Hindlimb muscle (tissue), 1 donor: Measurements from ENCODE around the gene IRF7. TPM values are rescaled to one million over a fixed set of nuclear protein-coding genes. Genes with fewer than 3 reads are reported as not detected.

ENCODE experiments used
- DNase-seq: peaks from one replicate; pipeline ENCODE4 v3.0.0-alpha.2; 2013
- polyA plus RNA-seq: library from polyadenylated mRNA; unstranded; fragments of 120-200 nt; gene quantifications from one replicate; pipeline ENCODE4 v1.2.1, GENCODE V29; 2013; ENCODE audit not compliant: insufficient read length

The IRF7 gene
- polyA plus RNA-seq, 1 donor, result 17.5 TPM

DNA sequence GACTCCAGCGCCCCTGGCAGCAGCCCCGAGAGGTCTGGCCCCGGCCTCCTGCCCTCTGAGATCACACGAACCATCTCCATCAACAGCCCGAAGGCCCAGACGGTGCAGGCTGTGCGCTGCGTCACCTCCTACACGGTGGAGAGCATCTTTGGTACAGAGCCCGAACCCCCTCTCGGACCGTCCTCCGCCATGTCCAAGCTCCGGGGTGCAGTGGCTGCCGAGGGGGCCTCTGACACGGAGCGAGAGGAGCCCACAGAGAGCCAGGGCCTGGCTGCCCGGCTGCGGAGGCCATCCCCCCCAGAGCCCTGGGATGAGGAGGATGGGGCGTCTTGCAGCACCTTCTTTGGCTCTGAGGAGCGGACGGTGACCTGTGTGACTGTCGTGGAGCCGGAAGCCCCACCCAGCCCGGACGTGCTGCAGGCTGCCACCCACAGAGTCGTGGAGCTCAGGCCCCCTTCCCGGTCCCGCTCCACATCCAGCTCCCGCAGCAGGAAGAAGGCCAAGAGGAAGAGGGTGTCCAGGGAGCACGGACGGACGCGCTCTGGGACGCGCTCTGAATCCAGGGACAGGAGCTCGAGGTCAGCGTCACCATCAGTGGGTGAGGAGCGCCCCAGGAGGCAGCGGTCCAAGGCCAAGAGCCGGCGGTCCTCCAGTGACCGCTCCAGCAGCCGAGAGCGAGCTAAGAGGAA, 7.6 kb downstream of the IRF7 start:
- no peak for DNase-seq

DNA sequence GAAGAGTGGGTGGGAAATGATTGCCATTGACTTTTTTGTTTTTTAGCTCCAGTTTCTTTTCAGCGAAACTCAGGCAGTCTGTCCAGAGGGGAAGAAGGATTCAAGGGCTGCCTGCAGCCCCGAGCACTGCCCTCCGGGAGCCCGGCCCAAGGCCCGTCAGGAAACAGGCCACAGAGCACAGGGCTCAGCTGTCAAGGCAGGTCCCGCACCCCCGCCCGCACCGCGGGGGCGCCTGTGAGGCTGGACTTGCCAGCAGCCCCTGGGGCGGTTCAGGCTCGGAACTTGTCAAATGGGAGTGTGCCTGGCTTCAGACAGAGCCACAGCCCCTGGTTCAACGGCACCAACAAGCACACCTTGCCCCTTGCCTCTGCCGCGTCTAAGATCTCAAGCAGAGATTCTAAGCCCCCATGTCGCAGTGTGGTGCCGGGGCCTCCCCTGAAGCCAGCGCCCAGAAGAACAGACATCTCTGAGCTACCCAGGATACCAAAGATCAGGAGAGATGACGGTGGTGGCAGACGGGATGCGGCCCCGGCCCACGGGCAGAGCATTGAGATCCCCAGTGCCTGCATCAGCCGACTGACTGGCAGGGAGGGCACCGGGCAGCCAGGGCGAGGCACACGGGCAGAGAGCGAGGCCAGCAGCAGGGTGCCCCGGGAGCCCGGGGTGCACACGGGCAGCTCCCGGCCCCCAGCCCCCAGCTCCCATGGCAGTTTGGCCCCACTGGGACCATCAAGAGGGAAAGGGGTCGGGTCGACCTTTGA, 8.6 kb downstream of the IRF7 start:
- DNase-seq, result no peak

DNA sequence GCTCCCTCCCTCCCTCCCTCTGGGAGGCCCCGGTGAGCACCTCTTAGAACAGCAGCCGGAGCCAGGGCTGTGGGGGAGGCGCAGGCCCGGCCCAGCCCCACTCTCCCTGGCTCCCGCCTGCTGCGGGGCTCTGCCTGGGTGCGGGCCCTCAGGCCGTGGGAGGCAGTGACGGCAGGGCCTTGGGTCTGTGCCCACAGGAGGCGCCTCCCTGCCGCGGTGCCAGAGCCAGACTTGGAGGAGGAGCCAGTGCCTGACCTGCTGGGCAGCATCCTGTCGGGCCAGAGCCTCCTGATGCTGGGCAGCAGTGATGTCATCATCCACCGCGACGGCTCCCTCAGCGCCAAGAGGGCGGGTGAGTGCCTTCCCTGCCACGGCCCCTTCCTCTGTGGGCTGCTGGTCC, 9.5 kb downstream of the IRF7 start:
- no peak for DNase-seq

DNA sequence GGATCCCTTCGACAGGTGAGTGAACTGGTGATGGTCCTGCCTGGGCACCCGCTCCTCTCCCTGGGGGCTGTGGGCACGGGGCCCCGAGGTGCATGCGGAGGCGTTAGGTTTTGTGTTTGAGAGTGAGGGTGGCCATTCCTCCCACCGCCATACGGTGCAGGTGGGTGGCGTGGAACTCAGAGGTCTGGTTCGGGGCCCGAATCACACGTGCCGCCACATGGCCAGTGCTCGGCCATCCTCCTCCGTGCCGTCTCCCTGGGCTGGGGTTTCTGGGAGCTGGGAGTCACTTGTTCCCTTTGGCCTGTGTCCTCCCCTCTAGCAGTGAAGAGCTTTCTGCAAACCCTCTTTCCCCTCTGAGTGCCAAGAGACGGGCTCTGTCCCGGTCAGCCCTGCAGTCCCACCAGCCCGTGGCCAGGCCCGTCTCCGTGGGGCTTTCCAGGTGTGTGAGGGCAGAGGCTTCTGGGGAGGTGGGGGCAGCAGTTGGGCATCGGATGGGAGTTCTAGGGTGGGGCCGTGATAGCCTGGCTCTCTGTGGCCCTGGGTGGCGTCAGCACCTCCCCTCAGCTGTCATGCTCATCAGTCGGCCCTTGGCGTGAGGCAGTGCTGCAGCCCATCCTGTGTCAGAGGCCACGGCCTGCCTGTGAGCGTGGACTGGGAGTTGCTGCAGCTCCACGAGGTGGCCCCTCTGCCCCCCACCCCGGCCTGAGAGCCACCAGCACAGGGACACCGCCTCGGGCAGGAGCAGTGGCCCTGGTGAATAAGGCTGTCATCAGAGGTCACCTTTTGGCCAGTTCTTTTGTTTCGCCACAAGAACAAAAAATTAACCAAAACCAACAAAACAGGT, 10.2 kb downstream of the IRF7 start:
- no peak for DNase-seq

DNA sequence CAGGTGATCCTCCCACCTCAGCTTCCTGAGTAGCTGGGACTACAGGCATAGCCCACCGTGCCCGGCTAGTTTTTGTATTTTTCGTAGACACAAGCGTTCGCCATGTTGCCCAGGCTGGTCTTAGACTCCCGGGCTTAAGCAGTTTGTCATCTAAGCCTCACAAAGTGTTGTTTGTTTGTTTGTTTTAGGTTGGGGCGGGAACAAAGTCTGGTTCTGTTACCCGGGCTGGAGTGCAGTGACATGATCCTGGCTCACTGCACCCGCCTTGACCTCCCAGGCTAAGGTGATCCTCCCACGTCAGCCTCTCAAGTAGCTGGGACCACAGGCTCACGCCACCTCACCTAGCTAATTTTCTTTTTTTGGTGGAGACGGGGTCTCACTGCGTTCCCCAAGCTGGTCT, 12.6 kb downstream of the IRF7 start:
- no peak for DNase-seq

DNA sequence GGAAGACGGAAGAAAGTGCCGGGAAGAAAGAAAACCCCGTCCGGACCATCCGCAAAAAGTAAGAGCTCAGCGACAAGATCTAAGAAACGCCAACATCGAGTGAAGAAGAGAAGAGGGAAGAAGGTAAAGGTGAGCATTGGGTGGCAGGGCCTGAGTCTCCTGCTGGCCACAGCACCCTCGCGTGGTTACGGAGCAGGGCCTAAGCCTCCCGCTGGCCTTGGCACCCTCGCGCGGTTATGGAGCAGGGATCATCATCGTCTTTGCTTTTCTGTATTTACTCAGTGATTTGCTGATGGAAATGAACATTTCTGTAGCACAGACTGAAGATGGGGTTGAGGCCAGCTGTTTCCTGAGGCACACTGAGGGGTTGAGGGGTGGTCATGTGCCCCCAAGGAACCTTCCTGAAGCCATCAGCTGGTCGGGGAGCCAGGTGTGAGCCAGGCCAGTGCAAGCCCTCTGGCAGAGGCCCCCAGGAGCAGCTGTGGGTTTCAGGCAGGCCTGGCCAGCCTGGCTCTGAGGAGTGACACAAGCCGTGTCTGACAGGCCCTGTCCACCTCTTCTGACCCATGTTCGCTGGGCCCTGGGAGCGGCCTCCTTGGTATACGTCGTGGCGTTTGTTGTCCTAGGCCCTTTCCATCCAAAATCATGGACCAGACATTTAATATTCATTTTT, 14.0 kb downstream of the IRF7 start:
- no peak for DNase-seq

DNA sequence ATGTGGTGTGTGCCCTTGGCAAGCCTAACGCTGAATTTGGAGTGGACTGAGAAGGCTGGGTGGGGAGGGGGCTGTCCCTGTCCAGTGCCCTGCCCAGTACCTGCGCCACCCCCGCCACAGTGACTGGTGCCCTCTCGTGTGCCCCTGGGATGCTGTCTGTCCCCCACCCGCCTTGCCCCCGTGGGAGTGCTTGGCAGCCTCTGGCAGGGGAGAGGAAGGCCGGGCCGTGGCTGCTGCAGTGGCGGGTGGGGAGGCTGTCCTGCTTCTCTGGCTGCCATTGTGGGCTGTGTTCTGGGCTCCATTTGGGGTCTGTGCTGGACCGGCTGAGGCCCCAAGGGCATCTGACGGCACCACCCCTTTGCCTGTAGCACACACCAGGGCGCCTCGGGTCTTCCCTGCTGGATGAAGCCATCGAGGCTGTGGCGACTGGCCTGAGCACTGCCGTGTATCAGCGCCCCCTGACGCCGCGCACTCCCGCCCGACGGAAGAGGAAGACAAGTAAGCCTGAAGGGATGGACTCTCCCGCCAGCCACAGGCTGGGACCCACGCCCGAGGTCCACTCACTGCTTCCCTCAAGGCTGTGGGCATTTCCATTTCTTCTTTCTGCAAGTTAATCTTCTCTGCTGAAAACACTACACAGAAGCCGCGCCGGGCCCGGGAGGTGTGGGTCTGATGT, 17.6 kb downstream of the IRF7 start:
- DNase-seq, result no peak

DNA sequence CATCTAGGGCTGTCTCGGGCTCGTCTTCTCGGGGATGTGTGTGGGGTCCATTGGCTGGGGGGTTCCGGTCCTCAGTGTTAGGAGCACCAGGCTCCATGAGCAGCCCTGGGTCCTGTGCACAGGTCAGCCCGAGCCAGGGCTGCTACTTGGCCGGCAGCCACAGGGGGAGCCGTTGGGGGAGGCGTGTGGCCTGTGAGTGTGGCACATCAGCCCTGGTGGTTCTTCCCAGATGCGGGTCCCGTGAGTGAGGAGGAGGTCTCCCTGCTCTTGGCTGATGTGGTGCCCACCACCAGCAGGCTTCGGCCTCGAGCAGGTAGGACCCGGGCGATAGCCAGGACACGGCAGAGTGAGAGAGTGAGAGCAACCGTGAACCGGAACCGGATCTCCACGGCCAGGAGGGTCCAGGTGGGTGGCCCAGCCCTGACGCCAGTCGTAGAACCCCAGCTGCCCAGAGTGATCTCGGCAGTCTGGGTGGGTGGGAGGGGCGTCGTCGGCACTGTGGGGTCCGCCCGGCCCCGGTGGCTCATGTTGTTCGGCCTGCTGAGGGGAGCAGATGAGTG, 18.5 kb downstream of the IRF7 start:
- no peak for DNase-seq

DNA sequence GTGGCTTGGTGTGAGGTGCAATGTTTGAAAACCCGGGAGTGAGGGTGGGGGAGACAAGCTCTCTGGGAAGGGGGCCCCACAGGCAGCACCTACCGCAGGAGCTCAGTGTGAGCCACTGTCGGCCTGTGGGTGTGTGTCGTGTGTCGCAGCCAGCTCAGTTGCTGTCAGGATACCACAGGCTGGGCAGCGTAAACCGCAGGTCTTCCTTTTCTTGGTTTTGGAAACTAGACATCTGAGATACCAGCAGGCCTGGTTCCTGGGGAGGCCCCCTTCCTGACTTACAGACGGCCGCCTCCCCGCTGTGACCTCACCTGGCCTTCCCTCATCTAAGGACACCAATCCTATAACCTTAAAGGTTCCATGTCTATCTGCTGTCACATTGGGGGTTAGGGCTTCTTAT, 19.4 kb downstream of the IRF7 start:
- DNase-seq, result no peak

DNA sequence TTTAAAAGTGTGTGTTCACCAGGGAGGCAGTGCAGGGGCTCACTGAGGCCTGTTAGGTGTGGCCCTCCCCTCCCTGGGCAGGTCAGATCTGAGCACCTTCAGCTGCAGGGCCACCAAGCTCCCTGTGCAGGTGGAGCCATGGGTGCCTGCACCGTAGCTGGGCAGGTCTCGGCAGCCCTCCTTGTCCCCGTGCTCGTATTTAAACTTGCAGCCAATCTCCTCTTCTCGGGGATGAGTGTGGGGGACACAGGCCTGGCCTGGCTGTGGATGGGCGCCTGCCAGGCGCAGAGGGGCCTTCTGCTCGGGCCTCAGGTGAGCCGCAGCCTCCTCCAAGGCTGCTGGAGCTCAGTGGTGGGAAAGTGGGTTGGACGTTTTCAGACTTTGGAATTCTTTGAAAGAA, 20.4 kb downstream of the IRF7 start:
- DNase-seq, result no peak

DNA sequence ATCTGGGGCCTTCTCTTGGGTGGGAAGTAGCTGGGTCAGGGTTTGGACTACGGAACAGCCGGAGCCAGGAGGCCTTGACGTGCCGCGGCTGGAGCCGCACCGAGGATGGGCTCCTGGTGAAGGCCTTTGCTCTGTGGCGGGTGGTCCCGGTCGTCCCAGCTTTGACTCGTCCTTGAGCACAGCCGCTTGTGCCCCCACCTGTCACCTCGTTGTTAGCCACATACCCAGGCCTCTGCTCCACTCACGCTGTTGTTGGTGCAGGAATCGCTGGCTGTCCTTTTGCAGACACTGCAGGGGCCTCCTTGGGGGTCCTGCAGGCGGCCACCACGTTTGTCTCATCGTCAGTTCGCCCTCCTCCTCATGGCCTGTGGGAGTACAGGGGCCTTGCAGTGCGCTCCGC, 22.4 kb downstream of the IRF7 start:
- DNase-seq, result no peak

DNA sequence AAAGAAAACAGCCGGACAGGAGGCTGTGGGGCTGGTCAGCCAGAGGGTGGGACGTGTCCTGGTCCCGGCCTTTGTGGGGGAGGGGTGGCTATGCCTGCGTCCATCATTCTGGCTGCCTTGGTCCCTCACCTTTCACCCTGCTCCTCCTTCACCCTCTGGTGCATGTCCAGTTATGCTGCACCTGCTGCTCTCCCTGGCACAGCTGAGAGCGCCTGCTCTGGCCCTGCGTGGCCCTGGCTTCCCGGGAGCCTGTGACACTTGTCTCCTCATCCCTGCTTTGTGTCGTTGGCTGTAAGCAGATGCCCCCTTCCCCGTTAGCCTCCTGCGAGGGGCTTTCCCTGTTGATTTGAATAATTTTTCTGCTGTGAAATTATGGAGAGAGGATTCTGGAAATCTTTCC, 22.8 kb downstream of the IRF7 start:
- no peak for DNase-seq

DNA sequence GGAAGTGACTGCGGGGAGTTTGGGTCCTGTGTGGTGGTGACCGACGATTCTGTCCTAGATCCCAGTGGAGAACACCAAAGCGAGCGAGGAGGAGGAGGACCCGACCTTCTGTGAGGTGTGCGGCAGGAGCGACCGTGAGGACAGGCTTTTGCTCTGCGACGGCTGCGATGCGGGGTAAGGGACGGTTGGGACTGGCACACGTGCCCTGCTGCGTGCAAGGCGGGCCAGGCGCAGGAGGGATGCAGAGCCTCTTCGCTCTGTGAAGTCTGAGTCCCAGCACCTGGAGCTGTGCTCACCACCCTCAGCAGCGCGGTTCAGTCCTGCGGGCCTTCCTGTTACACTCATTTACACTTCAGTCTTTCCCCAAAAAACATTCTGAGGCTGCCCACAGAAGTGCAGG, 23.2 kb downstream of the IRF7 start:
- no peak for DNase-seq

DNA sequence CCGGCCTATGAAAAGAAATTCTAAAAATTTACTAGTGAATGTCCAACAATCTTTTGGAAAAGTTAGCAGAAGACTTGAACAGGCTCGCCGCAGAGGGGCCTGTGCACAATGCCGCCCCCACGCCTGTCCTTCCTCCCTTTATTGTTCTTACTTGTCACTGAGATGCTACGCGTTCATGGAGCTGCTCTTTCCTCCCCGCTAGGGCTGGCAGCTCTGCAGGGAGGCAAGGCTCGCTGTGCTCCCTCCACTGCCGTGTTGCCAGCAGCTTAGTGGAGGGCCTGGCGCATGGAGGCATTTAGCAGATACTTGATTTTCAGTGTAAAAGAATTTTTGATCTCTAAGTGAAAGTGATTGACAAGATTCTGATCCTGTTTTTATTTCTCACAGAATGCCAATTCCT, 24.8 kb downstream of the IRF7 start:
- no peak for DNase-seq

DNA sequence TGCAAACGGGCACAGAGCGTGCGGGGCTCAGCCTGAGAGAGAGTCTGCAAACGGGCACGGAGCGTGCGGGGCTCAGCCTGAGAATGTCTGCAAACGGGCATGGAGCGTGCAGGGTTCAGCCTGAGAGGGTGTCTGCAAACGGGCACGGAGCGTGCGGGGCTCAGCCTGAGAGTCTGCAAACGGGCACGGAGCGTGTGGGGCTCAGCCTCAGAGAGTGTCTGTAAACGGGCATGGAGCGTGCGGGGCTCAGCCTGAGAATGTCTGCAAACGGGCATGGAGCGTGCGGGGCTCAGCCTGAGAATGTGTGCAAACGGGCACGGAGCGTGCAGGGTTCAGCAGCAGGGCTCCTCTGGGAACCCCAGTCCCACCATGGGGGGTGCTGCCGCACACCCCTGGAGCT, 26.0 kb downstream of the IRF7 start:
- no peak for DNase-seq

DNA sequence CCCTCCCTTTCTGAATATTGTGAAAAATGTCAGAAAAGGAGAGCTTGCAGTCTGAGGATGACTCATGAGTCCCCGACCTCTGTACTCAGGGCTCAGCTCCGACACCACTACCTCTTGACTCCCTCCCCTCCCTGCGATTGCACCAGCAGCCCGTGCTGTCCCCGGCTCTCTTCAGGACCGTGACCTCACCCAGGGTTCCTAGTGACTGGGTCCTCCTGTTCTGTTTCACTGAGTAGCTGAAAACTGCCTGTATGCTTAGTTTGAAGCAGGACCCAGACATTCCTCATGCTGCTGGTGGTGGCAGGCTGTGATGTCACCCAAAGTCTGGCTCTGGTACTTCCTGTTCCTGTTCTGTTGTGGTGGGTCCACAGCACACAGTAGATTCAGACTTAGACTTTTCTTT, 27.8 kb downstream of the IRF7 start:
- no peak for DNase-seq

DNA sequence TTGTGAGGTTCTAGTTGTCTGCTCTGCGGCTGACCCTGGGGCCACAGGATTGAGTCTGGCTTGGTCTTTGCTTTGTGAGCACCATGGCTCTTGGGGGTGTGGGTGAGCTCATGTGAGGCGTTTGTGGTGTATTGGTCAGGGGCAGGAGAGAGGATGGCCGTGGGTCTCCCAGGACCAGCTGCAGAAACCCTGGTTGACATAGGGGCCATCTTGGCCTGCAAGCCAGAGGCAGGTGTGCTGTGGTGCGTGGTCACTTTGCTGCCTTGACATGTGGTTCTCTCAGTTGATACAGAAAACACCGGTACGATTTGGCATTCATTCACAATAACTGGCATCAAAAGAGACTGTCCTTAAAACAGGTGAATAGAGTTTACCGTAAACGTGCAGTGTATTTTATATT, 28.2 kb downstream of the IRF7 start:
- DNase-seq, result no peak

DNA sequence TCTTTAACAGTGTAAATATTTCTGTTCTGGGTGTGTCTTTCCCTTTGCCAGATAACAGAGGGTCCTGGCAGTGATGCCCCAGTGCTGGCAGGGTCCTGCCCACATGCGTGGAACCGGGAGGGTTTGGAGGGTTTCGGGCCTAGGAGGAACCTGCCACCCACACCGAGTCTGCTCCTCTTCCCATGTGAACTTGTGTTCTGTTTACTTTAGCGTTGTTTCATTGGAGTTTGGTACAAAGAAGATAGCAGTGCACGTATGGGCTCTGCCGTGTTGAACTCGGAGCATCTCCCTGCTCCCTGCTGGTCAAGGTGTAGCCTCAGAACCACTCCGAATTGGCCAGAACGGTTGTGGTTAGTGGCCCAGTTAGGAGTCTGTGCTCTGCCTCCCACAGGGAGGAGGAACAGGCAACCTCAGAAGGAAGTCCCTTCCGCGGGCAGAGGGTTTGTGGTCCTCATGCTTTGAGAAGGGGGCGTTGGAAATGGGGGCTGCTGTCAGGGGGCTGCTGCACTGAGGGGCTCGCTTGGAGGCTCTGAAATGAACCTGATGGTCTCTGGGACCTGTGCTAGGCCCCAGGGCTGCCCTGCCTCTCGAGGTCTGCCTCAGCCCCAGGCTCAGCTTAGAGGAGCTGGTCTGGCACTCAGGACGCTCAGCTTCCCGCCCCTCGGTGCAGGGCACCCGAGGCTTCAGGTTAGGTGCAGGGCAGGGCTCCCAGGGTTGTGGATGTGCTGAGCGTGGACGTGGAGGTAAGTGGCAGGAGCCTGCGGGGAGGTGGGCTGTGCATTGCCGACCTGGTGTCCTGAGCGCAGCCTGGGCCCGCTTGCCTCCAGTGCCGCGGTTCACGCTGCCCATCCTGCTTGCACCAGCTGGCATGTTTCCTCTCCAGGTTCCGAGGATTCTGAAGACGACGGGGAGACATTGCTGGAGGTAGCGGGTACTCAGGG, 29.1 kb downstream of the IRF7 start:
- no peak for DNase-seq

DNA sequence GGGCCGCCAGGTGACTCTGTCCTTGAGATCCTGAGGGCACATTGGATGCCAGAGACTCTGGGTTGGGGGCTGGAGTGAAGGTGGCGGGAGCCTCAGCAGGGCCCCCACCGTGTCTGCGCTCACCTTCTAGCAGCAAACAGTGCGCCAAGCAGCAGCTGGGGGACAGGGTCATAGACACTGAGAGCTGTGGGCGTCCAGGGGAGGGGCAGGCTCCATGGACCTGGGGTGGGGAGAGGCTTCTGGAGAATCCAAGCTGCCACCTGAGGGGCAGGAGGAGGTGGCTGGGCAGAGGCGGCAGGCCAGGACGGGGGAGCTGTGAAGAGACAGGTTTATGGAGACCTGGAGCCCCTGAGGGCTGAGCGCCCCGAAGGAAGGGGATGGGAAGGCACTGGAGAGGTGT, 31.5 kb downstream of the IRF7 start:
- no peak for DNase-seq

DNA sequence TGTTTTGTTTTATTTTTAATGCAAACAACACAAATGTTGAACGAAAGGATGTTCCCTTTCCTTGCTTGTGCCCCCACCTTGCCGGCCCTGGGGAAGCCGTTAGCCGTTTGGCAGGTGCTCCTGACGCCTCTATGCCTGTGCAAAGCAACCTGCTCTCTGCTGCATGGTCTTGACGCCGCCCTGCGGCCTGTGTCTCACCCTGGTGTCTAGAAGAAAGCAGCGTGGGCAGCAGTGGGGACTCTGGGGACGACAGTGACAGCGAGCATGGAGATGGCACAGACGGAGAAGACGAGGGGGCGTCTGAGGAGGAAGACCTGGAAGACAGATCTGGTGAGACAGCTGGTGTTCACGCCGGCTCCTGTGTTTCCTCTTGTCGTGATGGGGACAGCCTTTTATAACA, 34.0 kb downstream of the IRF7 start:
- DNase-seq, result no peak

DNA sequence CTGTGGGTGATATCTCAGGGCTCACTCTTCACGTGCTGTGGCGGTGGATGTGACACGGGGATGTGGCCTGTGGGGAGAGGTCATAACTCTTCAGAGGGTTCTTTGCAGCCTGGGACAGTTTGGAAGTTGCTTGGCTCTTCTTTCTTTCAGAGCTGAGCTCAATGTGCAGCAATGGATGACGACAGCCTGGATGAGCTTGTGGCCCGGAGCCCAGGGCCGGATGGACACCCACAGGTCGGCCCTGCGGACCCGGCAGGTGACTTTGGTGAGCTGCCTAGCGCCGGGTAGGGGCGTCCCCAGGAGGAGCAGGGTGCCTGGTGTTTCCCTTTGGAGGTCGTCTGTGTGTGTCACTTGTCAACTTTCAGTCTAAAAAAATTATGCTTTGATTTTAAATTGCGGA, 34.4 kb downstream of the IRF7 start:
- no peak for DNase-seq
